ENCODE data around the gene TUSC2. TPM values are rescaled to one million over a fixed set of nuclear protein-coding genes. Genes with fewer than 3 reads are reported as not detected.
A peak's percentile ranks its signal among the peaks of the same experiment; 100 is the strongest.

TUSC2 gene
- total and polyA plus RNA-seq, 2 of the 13 experiments (the other 11 are each of a cell fraction or from before 2014, with no cell fraction given) = 36.7 to 39.1 TPM

GRCh38 chr3:50321336-50322114 is 6.5 kb downstream of the TUSC2 start (continued):
- TF ChIP-seq CREB1 (IDR thresholded peaks at IDR 0.05) (no peak), CREB1 (CRISPR knock-in tag; IDR thresholded peaks at IDR 0.05) (peak; percentile 56; the same call in 1 of the 2 replicates), RORA (CRISPR knock-in tag; IDR thresholded peaks at IDR 0.05) (no peak), STAT6 (CRISPR knock-in tag; IDR thresholded peaks at IDR 0.05; ENCODE audit: borderline replicate concordance) (no peak; the same call in 1 of the 2 replicates), HNRNPUL1 (IDR thresholded peaks at IDR 0.05; ENCODE audit: low read depth, low read length) (no peak), SOX5 (CRISPR knock-in tag; IDR thresholded peaks at IDR 0.05; ENCODE audit: borderline replicate concordance) (no peak), ZFX (CRISPR knock-in tag; IDR thresholded peaks at IDR 0.05; ENCODE audit: low read depth) (peak; percentile 74), FOSL1 (CRISPR knock-in tag; IDR thresholded peaks at IDR 0.05; ENCODE audit: borderline replicate concordance) (no peak), ZNF367 (CRISPR knock-in tag; IDR thresholded peaks at IDR 0.05; ENCODE audit: borderline replicate concordance) (no peak), ZNF446 (CRISPR knock-in tag; IDR thresholded peaks at IDR 0.05) (no peak), ZNF256 (CRISPR knock-in tag; conservative IDR thresholded peaks at IDR 0.05) (no peak), ZBTB7B (CRISPR knock-in tag; IDR thresholded peaks at IDR 0.05) (peak; percentile 73), SP140L (CRISPR knock-in tag; IDR thresholded peaks at IDR 0.05; ENCODE audit: borderline replicate concordance) (no peak), ZC3H4 (CRISPR knock-in tag; IDR thresholded peaks at IDR 0.05; ENCODE audit: borderline replicate concordance) (no peak), KMT2B (CRISPR knock-in tag; IDR thresholded peaks at IDR 0.05) (peak; percentile 50; the same call in 1 of the 2 replicates), RARA (CRISPR knock-in tag; IDR thresholded peaks at IDR 0.05) (peak; percentile 47), ZNF879 (CRISPR knock-in tag; IDR thresholded peaks at IDR 0.05) (no peak), IRX3 (CRISPR knock-in tag; IDR thresholded peaks at IDR 0.05; ENCODE audit: borderline replicate concordance, low read depth) (no peak), ZNF644 (CRISPR knock-in tag; IDR thresholded peaks at IDR 0.05; ENCODE audit: low read depth) (no peak), YEATS2 (CRISPR knock-in tag; IDR thresholded peaks at IDR 0.05; ENCODE audit: borderline replicate concordance) (no peak), KDM1A (CRISPR knock-in tag; IDR thresholded peaks at IDR 0.05) (no peak), FLYWCH1 (CRISPR knock-in tag; IDR thresholded peaks at IDR 0.05) (peak; percentile 56; the same call in 1 of the 2 replicates)
- TF ChIP-seq, protein P1, sequence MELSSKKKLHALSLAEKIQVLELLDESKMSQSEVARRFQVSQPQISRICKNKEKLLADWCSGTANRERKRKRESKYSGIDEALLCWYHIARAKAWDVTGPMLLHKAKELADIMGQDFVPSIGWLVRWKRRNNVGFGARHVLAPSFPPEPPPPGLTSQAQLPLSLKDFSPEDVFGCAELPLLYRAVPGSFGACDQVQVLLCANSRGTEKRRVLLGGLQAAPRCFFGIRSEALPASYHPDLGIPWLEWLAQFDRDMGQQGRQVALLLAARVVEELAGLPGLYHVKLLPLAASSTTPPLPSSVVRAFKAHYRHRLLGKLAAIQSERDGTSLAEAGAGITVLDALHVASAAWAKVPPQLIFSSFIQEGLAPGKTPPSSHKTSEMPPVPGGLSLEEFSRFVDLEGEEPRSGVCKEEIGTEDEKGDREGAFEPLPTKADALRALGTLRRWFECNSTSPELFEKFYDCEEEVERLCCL (CRISPR knock-in tag; IDR thresholded peaks at IDR 0.05; ENCODE audit: borderline replicate concordance) = 0 out of 2 replicates have a peak, but pooled peaks have one; percentile 79
- TF ChIP-seq, protein P2, sequence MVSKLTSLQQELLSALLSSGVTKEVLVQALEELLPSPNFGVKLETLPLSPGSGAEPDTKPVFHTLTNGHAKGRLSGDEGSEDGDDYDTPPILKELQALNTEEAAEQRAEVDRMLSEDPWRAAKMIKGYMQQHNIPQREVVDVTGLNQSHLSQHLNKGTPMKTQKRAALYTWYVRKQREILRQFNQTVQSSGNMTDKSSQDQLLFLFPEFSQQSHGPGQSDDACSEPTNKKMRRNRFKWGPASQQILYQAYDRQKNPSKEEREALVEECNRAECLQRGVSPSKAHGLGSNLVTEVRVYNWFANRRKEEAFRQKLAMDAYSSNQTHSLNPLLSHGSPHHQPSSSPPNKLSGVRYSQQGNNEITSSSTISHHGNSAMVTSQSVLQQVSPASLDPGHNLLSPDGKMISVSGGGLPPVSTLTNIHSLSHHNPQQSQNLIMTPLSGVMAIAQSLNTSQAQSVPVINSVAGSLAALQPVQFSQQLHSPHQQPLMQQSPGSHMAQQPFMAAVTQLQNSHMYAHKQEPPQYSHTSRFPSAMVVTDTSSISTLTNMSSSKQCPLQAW (CRISPR knock-in tag; IDR thresholded peaks at IDR 0.05) = no peak
- TF ChIP-seq, protein P3, sequence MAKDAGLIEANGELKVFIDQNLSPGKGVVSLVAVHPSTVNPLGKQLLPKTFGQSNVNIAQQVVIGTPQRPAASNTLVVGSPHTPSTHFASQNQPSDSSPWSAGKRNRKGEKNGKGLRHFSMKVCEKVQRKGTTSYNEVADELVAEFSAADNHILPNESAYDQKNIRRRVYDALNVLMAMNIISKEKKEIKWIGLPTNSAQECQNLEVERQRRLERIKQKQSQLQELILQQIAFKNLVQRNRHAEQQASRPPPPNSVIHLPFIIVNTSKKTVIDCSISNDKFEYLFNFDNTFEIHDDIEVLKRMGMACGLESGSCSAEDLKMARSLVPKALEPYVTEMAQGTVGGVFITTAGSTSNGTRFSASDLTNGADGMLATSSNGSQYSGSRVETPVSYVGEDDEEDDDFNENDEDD (CRISPR knock-in tag; IDR thresholded peaks at IDR 0.05; ENCODE audit: borderline replicate concordance) = 0 out of 2 replicates have a peak, but pooled peaks have one; percentile 2

Measured in HepG2 (cell line).